NCI-H510A (cell line): Measurements from ENCODE around the gene PKIB.
"Not testable (repeated sequence)": the region's sequence is repeated elsewhere in the genome, so short reads cannot be mapped to it uniquely, and the experiment has no call there.

ENCODE experiments used
- DNase-seq: peaks from one replicate; lab custom pipeline; 2025; lab: John Stamatoyannopoulos, UW

Gene PKIB

DNA sequence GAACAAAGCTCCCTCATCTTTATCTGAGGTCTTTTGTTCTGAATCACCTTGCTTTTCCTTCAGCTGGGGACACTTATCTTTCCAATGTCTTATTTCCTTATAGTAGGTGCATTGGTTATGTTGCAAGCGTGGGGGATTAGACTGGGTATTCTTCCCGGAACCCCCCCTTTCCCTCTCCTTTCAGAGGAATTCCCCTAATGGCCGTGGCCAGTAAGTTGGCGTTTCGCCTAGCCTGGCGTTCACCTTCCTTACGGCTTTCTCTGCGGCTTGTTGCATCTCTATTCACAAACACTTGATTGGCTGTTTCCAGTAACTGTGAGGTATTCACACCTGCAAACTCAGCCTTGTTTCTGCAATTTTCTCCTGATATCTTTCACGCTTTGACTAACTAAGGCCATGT, 136.5 kb downstream of the PKIB start:
- DNase-seq: no peak

- no peak for DNase-seq
Measured at GRCh38 chr6:122747573-122747972, 137.4 kb downstream of the PKIB start.

GRCh38 chr6:122748945-122749344, 138.7 kb downstream of the PKIB start:
- not testable (repeated sequence) for DNase-seq

DNA sequence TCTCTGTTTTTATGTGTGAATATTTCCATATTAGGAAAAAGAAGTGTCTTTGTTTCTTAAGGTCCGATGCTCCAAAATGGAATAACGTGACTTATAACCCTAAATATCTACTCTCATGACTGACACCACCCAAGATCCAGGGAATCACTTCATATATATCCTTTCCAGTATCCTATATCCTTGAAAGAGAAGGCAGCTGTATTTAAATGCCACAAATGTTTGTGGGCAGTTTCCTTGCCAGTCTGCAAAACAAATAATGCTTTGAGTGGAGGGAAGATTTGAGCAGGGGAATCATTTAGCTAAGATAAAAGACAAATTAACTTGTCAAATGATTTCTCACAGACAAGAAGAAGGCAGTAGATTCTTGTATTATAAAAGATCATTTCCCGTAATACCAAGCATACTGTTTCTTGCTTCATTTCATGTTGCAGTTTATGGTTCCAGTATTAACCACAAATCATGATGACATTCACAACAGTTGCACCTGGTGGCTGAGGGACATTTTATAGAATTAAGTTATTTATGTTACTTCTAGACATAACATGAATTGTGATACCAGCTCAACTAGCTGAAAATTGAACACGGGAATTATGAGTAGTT, 139.3 kb downstream of the PKIB start:
- no peak for DNase-seq

- DNase-seq: no peak
Measured at GRCh38 chr6:122751326-122751725, 141.1 kb downstream of the PKIB start.

- DNase-seq: no peak
Measured at GRCh38 chr6:122752459-122752858, 142.3 kb downstream of the PKIB start.

GRCh38 chr6:122753000-122753687, 142.9 kb downstream of the PKIB start:
- no peak for DNase-seq

DNA sequence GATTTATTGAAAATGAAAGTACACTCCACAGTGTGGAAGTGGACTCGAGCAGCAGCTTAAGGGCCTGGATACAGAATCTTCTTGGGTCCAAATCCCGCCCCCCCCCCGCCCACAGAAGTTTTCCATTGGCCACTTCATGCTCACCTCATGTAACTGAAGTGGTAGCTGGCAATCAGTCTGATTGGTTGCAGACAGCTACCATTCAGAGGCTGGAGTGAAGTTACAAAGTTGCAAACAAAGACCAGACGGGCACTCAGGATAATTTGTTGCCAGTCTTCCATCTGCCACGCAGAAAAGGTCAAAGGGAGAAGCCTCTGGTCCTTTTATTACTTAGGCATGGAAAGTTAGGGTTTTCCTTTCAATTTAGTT, 143.5 kb downstream of the PKIB start:
- DNase-seq: no peak

- DNase-seq: no peak
Measured at GRCh38 chr6:122754191-122754731, 144.1 kb downstream of the PKIB start.

GRCh38 chr6:122755901-122756300, 145.7 kb downstream of the PKIB start:
- no peak for DNase-seq

GRCh38 chr6:122758927-122759334, 148.7 kb downstream of the PKIB start:
- no peak for DNase-seq

- DNase-seq: no peak
Measured at GRCh38 chr6:122760330-122760729, 150.1 kb downstream of the PKIB start.

- DNase-seq: no peak
Measured at GRCh38 chr6:122766256-122766655, 156.1 kb downstream of the PKIB start.

DNA sequence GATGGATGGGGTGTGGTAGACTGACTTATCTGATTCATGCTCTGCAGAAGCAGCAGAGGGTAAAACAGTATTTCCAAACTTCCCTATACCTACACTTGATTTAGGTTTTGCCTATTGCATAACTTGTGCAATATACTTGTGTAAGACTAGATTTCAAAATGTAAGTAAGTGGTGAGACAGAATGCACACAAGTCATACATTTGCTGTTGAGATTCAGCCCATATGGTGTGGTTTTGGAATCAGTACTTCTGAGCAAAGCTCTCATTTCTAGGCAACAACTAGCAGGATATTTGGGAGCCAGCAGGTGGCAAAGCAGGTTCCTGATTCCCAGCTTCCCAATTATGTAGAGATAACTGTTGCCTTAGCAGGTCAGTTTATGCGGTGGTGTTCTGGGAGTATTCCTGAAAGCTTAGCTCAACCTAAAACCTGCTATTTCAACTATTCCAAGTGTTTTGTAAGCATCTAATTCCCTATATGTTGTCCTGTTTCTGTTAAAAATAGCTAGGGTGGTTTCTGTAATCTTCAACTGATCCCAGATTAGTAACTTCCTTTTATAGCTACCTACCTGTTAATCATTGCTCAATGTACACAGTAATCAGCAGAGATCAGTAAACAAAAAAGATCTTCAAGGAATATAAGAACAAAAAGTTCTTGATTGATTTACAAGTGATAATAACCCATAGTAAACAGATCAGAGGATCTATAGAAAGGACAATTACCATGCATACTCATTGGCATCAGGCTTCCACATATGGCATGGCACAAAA, 160.8 kb downstream of the PKIB start:
- DNase-seq: no peak

- no peak for DNase-seq
Measured at GRCh38 chr6:122772724-122773415, 162.7 kb downstream of the PKIB start.
